GM18858 (cell line): Measurements from ENCODE around the gene SLC39A7.

Experiments
- ATAC-seq: cut with Tn5 transposase; IDR thresholded peaks from one replicate; pipeline ENCODE4 v1.9.1; 2021; ENCODE audit not compliant: unreplicated experiment

The SLC39A7 gene

GRCh38 chr6:33170176-33171015 lies 30.3 kb upstream of the SLC39A7 start:
- no peak for ATAC-seq

GRCh38 chr6:33171016-33171879 lies 29.4 kb upstream of the SLC39A7 start:
- no peak for ATAC-seq

- no peak for ATAC-seq
These were observed 28.6 kb upstream of the SLC39A7 start for GRCh38 chr6:33171880-33172687.

- no peak for ATAC-seq
These were observed 27.8 kb upstream of the SLC39A7 start for GRCh38 chr6:33172688-33173534.

GRCh38 chr6:33173535-33174180 lies 27.0 kb upstream of the SLC39A7 start:
- ATAC-seq: no peak

GRCh38 chr6:33174784-33175183 lies 25.9 kb upstream of the SLC39A7 start:
- ATAC-seq: no peak

DNA sequence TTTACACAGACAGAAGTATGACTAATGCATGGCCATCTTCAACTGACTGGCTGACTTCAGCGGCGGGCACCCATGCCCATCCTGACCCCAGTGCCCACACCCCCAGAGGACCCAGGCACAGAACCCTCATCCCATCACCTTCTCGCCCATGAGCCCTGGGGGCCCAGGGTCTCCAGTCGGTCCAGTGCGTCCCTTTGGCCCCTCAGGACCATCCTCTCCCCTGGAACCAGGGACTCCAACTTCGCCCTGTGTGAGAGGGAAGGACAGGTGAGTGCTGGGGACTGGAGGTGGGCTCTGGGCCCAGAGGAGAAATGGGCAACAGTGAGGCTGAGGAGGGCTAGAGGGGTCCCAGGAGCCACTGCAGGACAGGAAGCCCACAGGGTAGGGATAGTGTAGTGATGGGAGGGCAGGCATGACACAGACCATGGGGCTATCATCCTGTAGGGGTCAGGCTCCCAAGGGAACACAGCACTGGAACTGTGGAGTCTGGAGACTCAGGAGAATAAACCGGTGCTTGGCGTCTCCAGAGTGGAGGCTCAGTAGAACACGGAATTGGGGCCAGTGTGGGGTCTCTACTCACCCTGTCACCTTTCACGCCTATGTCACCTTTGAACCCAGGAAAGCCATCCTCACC lies 25.1 kb upstream of the SLC39A7 start:
- no peak for ATAC-seq

- ATAC-seq: no peak
These were observed 23.8 kb upstream of the SLC39A7 start for GRCh38 chr6:33176906-33177305.

DNA sequence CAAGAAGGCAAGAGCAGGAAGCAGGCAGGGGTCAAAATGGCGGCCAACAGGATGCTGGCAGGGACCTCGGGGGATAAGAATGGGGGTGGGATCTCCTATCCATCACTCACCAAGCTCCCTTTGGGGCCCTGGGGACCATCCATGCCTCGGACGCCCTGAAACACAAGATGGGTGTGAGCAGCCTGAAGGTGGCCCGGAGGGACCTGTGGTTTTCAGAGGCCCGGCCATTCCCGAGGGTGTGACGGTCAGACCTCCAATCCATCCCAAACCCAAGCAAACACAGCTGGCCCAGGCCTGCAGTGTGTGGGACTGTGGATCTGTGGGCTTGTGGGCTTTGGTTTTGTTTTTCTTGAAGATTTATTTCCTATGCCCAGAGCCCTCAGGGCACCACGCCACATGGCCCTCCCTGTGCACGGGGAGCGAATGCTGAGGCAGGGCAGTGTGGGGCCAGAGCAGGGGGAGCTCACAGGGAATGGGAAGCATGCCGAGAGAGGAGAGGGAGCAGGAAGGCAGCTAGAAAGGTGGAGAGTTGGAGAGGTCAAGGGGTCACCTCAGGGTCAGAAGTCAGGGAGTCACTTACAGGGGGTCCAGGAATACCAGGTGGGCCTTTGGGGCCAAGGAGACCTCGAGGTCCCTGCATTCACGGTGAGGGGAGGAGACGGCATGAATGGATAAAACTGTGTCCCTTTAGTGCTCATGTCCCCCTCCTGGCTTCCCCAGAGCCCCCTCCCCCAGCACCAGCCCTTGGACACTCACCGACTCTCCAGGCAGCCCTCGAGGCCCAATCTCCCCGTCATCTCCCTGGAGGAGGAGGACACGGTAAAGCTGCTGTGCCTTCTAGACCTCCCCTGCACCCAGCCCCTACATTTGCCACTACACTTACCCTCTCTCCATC lies 22.9 kb upstream of the SLC39A7 start:
- ATAC-seq: no peak

- ATAC-seq: no peak
These were observed 21.8 kb upstream of the SLC39A7 start for GRCh38 chr6:33178755-33179475.

- ATAC-seq: no peak
These were observed 19.5 kb upstream of the SLC39A7 start for GRCh38 chr6:33181141-33181540.

GRCh38 chr6:33183071-33183683 lies 17.5 kb upstream of the SLC39A7 start:
- ATAC-seq: no peak

DNA sequence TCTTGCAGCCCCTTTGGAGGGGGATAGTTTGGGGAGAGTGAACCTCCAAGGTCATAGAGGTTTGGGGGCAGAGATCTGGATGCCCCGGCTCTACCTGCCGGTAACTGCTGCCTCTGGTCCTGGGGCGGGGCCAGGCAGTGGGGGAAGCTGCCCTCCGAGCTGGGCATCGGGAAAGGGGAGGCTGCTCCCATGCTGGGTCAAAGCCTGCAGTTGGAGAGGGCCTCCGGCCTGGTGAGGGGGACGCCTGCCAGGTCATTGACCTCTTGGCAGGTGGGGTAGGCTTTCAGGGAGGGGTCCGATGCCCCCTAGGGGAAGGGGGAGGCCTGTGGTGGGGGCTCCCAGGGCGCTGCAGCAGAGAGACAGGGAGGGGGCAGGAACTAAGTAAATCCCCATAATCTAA lies 15.5 kb upstream of the SLC39A7 start:
- no peak for ATAC-seq

DNA sequence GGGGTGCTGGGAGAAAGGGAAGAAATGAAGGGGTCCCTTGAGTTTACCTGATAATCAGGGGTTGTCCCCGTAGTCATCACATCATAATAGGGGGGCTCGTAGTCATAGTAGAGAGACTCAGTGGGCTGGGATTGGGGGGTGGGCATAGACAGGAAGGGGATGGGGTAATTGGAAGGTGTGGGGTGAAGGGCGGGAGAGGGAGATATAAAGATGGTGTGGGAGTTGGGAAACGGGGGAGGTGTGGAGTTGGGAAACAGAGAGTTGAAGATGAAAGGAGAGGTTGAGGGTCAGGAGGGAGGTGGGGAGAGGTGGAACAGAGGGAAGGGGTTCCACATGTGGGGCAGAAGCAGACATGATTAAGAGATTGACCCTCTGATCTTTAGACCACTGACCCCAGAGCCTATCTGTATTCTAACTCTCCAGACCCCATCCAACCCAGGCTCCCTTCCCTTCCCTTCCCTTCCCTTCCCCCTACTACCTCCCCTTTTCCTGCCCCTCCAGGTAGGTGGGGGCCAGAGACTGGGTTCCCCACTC lies 14.9 kb upstream of the SLC39A7 start:
- ATAC-seq: no peak

GRCh38 chr6:33187809-33188208 lies 12.9 kb upstream of the SLC39A7 start:
- ATAC-seq: no peak

GRCh38 chr6:33189164-33189563 lies 11.5 kb upstream of the SLC39A7 start:
- ATAC-seq: no peak
